ENCODE results near the gene TMPRSS4. TPM values are rescaled to one million over a fixed set of nuclear protein-coding genes. Genes with fewer than 3 reads are reported as not detected.

Gene TMPRSS4
- total RNA-seq, 4 donors from 2014 or later, result 0.56 to 4.6 (median 1.3) TPM

DNA sequence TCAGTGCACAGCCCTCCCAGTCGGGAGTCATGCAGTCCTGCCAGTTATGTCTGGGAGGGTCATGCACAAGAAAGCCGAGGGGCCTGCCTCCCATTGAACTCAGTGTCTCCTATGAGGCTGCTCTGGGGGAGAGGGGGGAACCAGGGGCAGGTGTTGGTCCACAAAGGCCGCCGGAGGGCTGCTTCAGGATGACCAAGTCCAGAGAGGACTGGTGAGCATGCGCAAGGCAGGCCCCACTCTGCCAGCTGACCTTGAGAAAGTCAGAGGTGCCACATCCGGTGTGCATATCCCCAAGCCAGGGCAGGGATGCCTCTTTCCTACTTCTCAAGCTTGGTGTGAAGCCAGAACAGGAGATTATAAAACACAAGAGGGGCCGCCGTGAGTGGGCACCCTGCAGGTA is 71.4 kb downstream of the TMPRSS4 start:
- WGBS, 2 donors, result 66 to 78% methylated on average over 8 of the region's 8 CpGs
- DNase-seq (ENCODE audit: low spot score in 2 of 2), result no peak
- TF ChIP-seq CTCF (IDR thresholded peaks at IDR 0.05) (no peak), POLR2A (IDR thresholded peaks at IDR 0.05) (no peak)
- intact Hi-C loops (cut with DNase I; ENCODE audit: low total_unique reads), result no loop called here
- H3K4me3 ChIP-seq (ENCODE audit: low read depth, poor library complexity, severe bottlenecking), result no peak overlapping the region

DNA sequence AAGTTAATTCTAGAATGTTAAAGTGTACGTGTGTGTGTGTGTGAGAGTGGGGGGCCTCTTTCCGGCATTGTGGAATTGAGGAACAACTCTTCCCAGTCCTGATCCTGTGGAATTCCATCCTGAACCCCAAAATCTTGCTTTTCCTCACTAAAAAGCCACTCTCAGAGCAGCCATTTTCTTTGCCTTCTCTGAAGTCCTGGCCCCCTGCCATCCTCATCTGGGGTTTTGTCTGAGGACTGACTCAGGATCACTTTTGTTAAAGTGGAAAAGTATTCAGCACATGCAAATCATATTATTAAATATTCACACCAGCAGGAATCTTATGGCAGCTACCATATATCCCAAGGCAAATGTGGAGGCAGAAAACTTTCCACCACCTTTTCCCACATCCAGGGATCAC is 72.0 kb downstream of the TMPRSS4 start:
- intact Hi-C loops (cut with DNase I; ENCODE audit: low total_unique reads), result no loop called here
- WGBS, 2 donors, result 70 to 86% methylated on average over 2 of the region's 2 CpGs
- DNase-seq (ENCODE audit: low spot score in 2 of 2), result no peak
- H3K4me3 ChIP-seq (ENCODE audit: low read depth, poor library complexity, severe bottlenecking), result no peak overlapping the region
- no peak for TF ChIP-seq POLR2A (IDR thresholded peaks at IDR 0.05)
- no peak for TF ChIP-seq CTCF (IDR thresholded peaks at IDR 0.05)

- TF ChIP-seq CTCF (IDR thresholded peaks at IDR 0.05) (no peak), POLR2A (IDR thresholded peaks at IDR 0.05) (no peak)
- H3K4me3 ChIP-seq (ENCODE audit: low read depth, poor library complexity, severe bottlenecking), result no peak overlapping the region
- DNase-seq (ENCODE audit: low spot score in 2 of 2), result no peak
- 50 to 63% methylated on average over 1 of the region's 1 CpG for WGBS, 2 donors
- intact Hi-C loops (cut with DNase I; ENCODE audit: low total_unique reads), result no loop called here
Observed at GRCh38 chr11:118149493-118149892, 72.6 kb downstream of the TMPRSS4 start.

DNA sequence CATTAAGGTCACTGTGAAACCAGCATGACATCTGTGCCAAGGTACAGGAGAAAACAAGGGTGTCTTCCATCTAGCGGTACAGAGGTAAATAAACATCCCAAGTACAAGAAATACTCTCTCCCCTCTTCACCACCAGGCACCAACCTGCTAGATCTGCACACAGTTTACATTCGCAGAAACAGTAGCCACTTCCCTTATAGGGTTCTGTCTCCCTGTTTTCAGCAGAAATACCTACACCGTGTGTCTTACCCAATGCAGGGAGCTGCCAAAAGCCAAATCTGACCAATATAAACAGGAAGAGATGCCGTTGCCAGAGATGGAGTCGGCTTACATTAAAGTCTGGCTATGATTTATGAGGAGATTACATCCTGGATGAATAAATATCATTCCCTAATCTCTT is 74.6 kb downstream of the TMPRSS4 start:
- WGBS, 2 donors, result 34 to 45% methylated on average over 5 of the region's 5 CpGs
- H3K4me3 ChIP-seq (ENCODE audit: low read depth, poor library complexity, severe bottlenecking), result no peak overlapping the region
- intact Hi-C loops (cut with DNase I; ENCODE audit: low total_unique reads), result no loop called here
- TF ChIP-seq CTCF (IDR thresholded peaks at IDR 0.05) (no peak), POLR2A (IDR thresholded peaks at IDR 0.05) (no peak)
- DNase-seq (ENCODE audit: low spot score in 2 of 2), result no peak

- intact Hi-C loops (cut with DNase I; ENCODE audit: low total_unique reads), result no loop called here
- no peak overlapping the region for H3K4me3 ChIP-seq (ENCODE audit: low read depth, poor library complexity, severe bottlenecking)
- WGBS, 2 donors, result 11 to 19% methylated on average over 14 to 16 of the region's 16 CpGs
- TF ChIP-seq POLR2A (IDR thresholded peaks at IDR 0.05) (no peak), CTCF (IDR thresholded peaks at IDR 0.05) (no peak)
- DNase-seq (ENCODE audit: low spot score in 2 of 2), result no peak
Observed at GRCh38 chr11:118152020-118152551, 75.2 kb downstream of the TMPRSS4 start.
